Muscle of leg (tissue), 11 donors: Measurements from ENCODE around the gene RGS3. TPM values are rescaled to one million over a fixed set of nuclear protein-coding genes. Genes with fewer than 3 reads are reported as not detected.
A peak's percentile ranks its signal among the peaks of the same experiment; 100 is the strongest.

Source experiments
- DNase-seq: peaks from one replicate; pipeline ENCODE4 v3.0.0; 2013
- H3K27ac ChIP-seq: one replicate; pipeline ENCODE4 v1.5.1; 2013; ENCODE audit warnings: mild to moderate bottlenecking, low read length, control low read depth
- H3K27me3 ChIP-seq: one replicate; pipeline ENCODE4 v1.6.1; 2013; ENCODE audit warnings: low read length; ENCODE audit not compliant: control insufficient read depth, insufficient read depth
- H3K36me3 ChIP-seq: one replicate; pipeline ENCODE4 v1.6.1; 2013; ENCODE audit warnings: low read length; ENCODE audit not compliant: control insufficient read depth, insufficient read depth
- H3K4me1 ChIP-seq: one replicate; pipeline ENCODE4 v1.6.1; 2013; ENCODE audit warnings: low read length; ENCODE audit not compliant: control insufficient read depth, insufficient read depth
- H3K4me3 ChIP-seq: one replicate; pipeline ENCODE4 v1.5.1; 2013; ENCODE audit warnings: low read length, control low read depth
- H3K9me3 ChIP-seq: replicated peaks from 2 replicates; pipeline ENCODE4 v1.6.1; 2013; ENCODE audit warnings: low read depth, low read length; ENCODE audit not compliant: control insufficient read depth
- WGBS: methylation state at CpG from one replicate; pipeline ENCODE4 v1.1.5; 2013; ENCODE audit warnings: missing lambda C conversion rate; ENCODE audit not compliant: insufficient coverage; 5-methylcytosine and 5-hydroxymethylcytosine counted together
- polyA plus RNA-seq, 8 donors: library from polyadenylated mRNA; unstranded; fragments of 120-200 nt; gene quantifications; one replicate each; pipeline versions ENCODE4 v1.2.1 to v1.2.3, GENCODE V29; 2013; ENCODE audit warnings: inconsistent platforms in 1 of 8, low replicate concordance in 1 of 8; ENCODE audit not compliant: insufficient read length in 8 of 8, insufficient read depth in 1 of 8
- total RNA-seq: library from RNA; stranded (reverse); fragments of 120-200 nt; gene quantifications from one replicate; pipeline ENCODE4 v1.2.4, GENCODE V29; 2013

Gene RGS3
- total and polyA plus RNA-seq, 9 donors = 38.0 to 63.3 (median 49.1) TPM

GRCh38 chr9:113604393-113604792, 140.9 kb downstream of the RGS3 start:
- WGBS = 75% methylated on average over 2 of the region's 3 CpGs
- Histone ChIP-seq H3K27me3 (no peaks in the 10 kb centered on the region), H3K36me3 (no peaks in the 10 kb centered on the region), H3K4me1 (peaks cover 53% of the 10 kb centered on the region), H3K4me3 (no peak overlapping the region), H3K9me3 (no peaks in the 10 kb centered on the region), H3K27ac (no peak overlapping the region)
- DNase-seq = no peak

GRCh38 chr9:113606510-113606909, 143.0 kb downstream of the RGS3 start:
- Histone ChIP-seq H3K4me3 (no peak overlapping the region), H3K9me3 (no peaks in the 10 kb centered on the region), H3K27me3 (no peaks in the 10 kb centered on the region), H3K4me1 (peaks cover 53% of the 10 kb centered on the region), H3K27ac (no peak overlapping the region), H3K36me3 (no peaks in the 10 kb centered on the region)
- WGBS = 73% methylated on average over 3 of the region's 6 CpGs
- DNase-seq = no peak

GRCh38 chr9:113608082-113608685, 144.7 kb downstream of the RGS3 start:
- Histone ChIP-seq H3K4me3 (no peak overlapping the region), H3K27ac (no peak overlapping the region)

GRCh38 chr9:113609562-113610318, 146.2 kb downstream of the RGS3 start:
- Histone ChIP-seq H3K27me3 (no peaks in the 10 kb centered on the region), H3K27ac (peak overlapping the region; percentile 89), H3K9me3 (no peaks in the 10 kb centered on the region), H3K36me3 (no peaks in the 10 kb centered on the region), H3K4me3 (no peak overlapping the region), H3K4me1 (peaks cover 50% of the 10 kb centered on the region)
- 19% methylated on average over 13 of the region's 21 CpGs for WGBS
- peak; percentile 87 for DNase-seq

More at GRCh38 chr9:113608082-113608685, 144.7 kb downstream of the RGS3 start:
- WGBS = 76% methylated on average over 2 of the region's 9 CpGs
- Histone ChIP-seq H3K27me3 (no peaks in the 10 kb centered on the region), H3K36me3 (no peaks in the 10 kb centered on the region), H3K4me1 (peaks cover 44% of the 10 kb centered on the region), H3K9me3 (no peaks in the 10 kb centered on the region)
- no peak for DNase-seq

- Histone ChIP-seq H3K9me3 (no peaks in the 10 kb centered on the region), H3K36me3 (no peaks in the 10 kb centered on the region), H3K27ac (no peak overlapping the region), H3K27me3 (no peaks in the 10 kb centered on the region), H3K4me1 (peaks cover 69% of the 10 kb centered on the region), H3K4me3 (no peak overlapping the region)
- no peak for DNase-seq
- 87% methylated on average over 3 of the region's 6 CpGs for WGBS
Observed at GRCh38 chr9:113611461-113612215, 148.1 kb downstream of the RGS3 start.

GRCh38 chr9:113612216-113612747, 148.8 kb downstream of the RGS3 start:
- H3K4me1 ChIP-seq = peaks cover 76% of the 10 kb centered on the region
- H3K4me3 ChIP-seq = no peak overlapping the region
- no peak overlapping the region for H3K27ac ChIP-seq
- WGBS = 71% methylated on average over 9 of the region's 11 CpGs
- H3K36me3 ChIP-seq = no peaks in the 10 kb centered on the region
- H3K27me3 ChIP-seq = no peaks in the 10 kb centered on the region
- no peak for DNase-seq
- no peaks in the 10 kb centered on the region for H3K9me3 ChIP-seq

- Histone ChIP-seq H3K36me3 (no peaks in the 10 kb centered on the region), H3K4me3 (no peak overlapping the region), H3K9me3 (no peaks in the 10 kb centered on the region), H3K27ac (no peak overlapping the region), H3K4me1 (peaks cover 79% of the 10 kb centered on the region), H3K27me3 (no peaks in the 10 kb centered on the region)
- 80% methylated on average over 3 of the region's 6 CpGs for WGBS
- DNase-seq = no peak
Observed at GRCh38 chr9:113612828-113613227, 149.3 kb downstream of the RGS3 start.

GRCh38 chr9:113613815-113614413, 150.4 kb downstream of the RGS3 start:
- H3K27me3 ChIP-seq = no peaks in the 10 kb centered on the region
- peak overlapping the region; percentile 94 for H3K27ac ChIP-seq
- no peaks in the 10 kb centered on the region for H3K9me3 ChIP-seq
- peaks cover 76% of the 10 kb centered on the region for H3K4me1 ChIP-seq
- 78% methylated on average over 6 of the region's 6 CpGs for WGBS
- no peak for DNase-seq
- H3K36me3 ChIP-seq = no peaks in the 10 kb centered on the region
- H3K4me3 ChIP-seq = no peak overlapping the region

- peak; percentile 97 for DNase-seq
- no peaks in the 10 kb centered on the region for H3K9me3 ChIP-seq
- peak overlapping the region; percentile 94 for H3K27ac ChIP-seq
- no peaks in the 10 kb centered on the region for H3K36me3 ChIP-seq
- H3K4me1 ChIP-seq = peaks cover 74% of the 10 kb centered on the region
- no peaks in the 10 kb centered on the region for H3K27me3 ChIP-seq
- no peak overlapping the region for H3K4me3 ChIP-seq
- 14% methylated on average over 4 of the region's 14 CpGs for WGBS
Observed at GRCh38 chr9:113614843-113615648, 151.5 kb downstream of the RGS3 start.
